Lower leg skin (tissue), 4 donors: ENCODE data around the gene ANXA10. TPM values are rescaled to one million over a fixed set of nuclear protein-coding genes. Genes with fewer than 3 reads are reported as not detected.

Source experiments
- DNase-seq, 2 donors: peaks; one replicate each; pipeline ENCODE4 v3.0.0-alpha.2; 2019; ENCODE audit warnings: low spot score in 2 of 2
- H3K4me3 ChIP-seq: fragments of 200-600 bp; sonication (generic); 2 replicates; pipeline ENCODE4 v1.5.1; 2017; ENCODE audit warnings: mild to moderate bottlenecking, low read depth; ENCODE audit not compliant: poor library complexity, severe bottlenecking
- CTCF ChIP-seq, 3 donors: fragments of 450-650 bp; IDR thresholded peaks; one replicate each; pipeline ENCODE4 v1.5.1; 2016; ENCODE audit warnings: antibody characterized with exemption in 3 of 3, mild to moderate bottlenecking in 3 of 3, moderate library complexity in 2 of 3
- POLR2A ChIP-seq, 2 donors: fragments of 450-650 bp; IDR thresholded peaks; one replicate each; pipeline ENCODE4 v1.6.1; 2016 to 2017; ENCODE audit warnings: antibody characterized with exemption in 2 of 2, mild to moderate bottlenecking in 1 of 2, moderate library complexity in 1 of 2
- WGBS, 2 donors: methylation state at CpG; one replicate each; pipeline ENCODE4 v1.1.5; 2018; 5-methylcytosine and 5-hydroxymethylcytosine counted together
- intact Hi-C: fragments of 100-400 bp; cut with DNase I; formaldehyde crosslinking; loops from one replicate; pipeline ENCODE4 v1.15.0; 2023; ENCODE audit warnings: low total_unique reads
- total RNA-seq, 4 donors: library from RNA; depleted of rRNA; stranded (reverse); fragments of >200 nt; gene quantifications; one replicate each; pipeline ENCODE4 v1.1.0, GENCODE V29; 2016

Gene ANXA10
- total RNA-seq, 4 donors from 2014 or later = not detected

DNA sequence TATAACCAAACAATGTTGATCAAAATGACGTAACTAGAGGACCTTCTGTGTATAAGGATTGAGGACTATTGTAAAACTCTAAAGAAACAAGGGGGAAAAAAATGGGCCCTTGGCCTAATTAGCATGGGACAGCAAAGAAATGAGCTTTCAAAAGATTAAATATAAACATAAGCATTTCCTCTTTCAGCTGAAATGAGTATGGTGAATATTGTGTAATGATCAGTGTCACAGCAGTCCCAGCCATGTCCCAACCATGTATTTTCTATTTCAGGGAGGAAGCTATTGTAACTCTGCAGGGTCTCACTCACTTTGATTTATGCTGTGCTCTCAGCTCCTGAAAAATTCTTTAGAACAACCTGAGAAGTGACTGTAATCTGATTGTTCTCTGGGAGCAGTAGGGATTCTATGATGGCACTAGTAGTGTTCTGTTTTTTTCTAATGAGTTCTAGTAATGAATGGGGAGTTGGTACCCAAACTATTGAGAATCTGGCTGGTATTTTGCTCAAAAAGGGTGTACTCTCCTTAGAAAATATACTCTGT is 25.8 kb downstream of the ANXA10 start:
- no peak overlapping the region for H3K4me3 ChIP-seq
- no peak for DNase-seq
- intact Hi-C loops = no loop called here
- TF ChIP-seq CTCF (IDR thresholded peaks at IDR 0.05) = no peak
- no peak for TF ChIP-seq POLR2A (IDR thresholded peaks at IDR 0.05)
- WGBS, 2 donors = 91 to 95% methylated on average over 1 of the region's 1 CpG

- DNase-seq = no peak
- no peak overlapping the region for H3K4me3 ChIP-seq
- no peak for TF ChIP-seq CTCF (IDR thresholded peaks at IDR 0.05)
- no peak for TF ChIP-seq POLR2A (IDR thresholded peaks at IDR 0.05)
- intact Hi-C loops = no loop called here
- 36 to 39% methylated on average over 1 of the region's 1 CpG for WGBS, 2 donors
Measured at GRCh38 chr4:168119100-168119499, 26.8 kb downstream of the ANXA10 start.

- intact Hi-C loops = no loop called here
- no peak overlapping the region for H3K4me3 ChIP-seq
- DNase-seq = no peak
- TF ChIP-seq POLR2A (IDR thresholded peaks at IDR 0.05) = no peak
- TF ChIP-seq CTCF (IDR thresholded peaks at IDR 0.05) = no peak
- WGBS, 2 donors = 47 to 51% methylated on average over 3 of the region's 3 CpGs
Measured at GRCh38 chr4:168119890-168120289, 27.6 kb downstream of the ANXA10 start.

DNA sequence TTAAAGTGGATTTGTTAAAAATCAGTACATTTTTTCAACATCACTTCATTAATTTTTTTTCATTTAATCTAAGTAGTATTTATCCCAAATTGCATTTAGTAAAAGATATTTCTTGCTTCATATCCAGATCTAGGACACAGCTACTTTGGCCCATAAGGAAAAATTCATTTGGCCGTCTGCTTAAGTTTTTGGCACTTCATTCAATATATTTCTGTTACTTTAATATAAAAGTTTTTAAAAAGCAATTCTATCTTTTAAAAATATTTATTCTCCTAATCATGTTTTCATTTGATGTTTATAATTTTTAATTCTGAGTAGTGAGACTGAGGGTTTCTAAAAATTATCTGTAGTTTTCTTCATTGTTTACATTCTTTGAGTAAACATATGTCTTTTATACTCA is 28.5 kb downstream of the ANXA10 start:
- intact Hi-C loops = no loop called here
- WGBS, 2 donors = 51 to 65% methylated on average over 1 of the region's 1 CpG
- TF ChIP-seq CTCF (IDR thresholded peaks at IDR 0.05) (no peak), POLR2A (IDR thresholded peaks at IDR 0.05) (no peak)
- DNase-seq = no peak
- H3K4me3 ChIP-seq = no peak overlapping the region

DNA sequence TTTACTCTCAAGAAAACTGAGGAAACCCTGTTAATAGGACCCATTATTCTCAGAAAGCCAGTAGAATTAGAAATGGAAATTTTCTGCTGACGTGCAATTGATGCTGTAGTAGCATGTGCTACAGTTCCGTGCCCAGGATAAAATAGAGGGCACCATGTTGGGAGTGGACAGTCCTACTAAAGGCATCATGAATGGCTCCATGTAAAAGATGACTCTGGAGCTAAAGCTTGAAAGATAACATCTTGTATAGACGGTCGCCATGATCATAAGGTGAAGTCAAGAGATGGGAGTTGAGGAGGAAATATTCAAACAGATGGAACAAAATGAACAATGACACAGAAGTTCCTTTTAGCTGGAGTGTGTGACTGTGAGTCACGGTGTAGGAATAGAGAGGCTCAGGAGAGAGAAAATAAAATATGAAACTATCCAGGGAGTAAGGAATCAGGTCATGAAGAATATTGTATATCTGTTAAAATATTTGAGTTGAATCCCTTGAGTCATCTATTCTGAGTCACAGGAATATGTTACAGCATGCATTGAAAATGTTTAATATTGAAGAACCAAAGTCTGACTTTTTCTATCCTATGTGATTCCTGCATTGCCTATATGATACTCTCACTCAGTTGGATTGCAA is 31.8 kb downstream of the ANXA10 start:
- DNase-seq = no peak
- intact Hi-C loops = no loop called here
- H3K4me3 ChIP-seq = no peak overlapping the region
- 75 to 82% methylated on average over 5 of the region's 5 CpGs for WGBS, 2 donors
- no peak for TF ChIP-seq CTCF (IDR thresholded peaks at IDR 0.05)
- TF ChIP-seq POLR2A (IDR thresholded peaks at IDR 0.05) = no peak

- no peak overlapping the region for H3K4me3 ChIP-seq
- intact Hi-C loops = no loop called here
- 64 to 73% methylated on average over 2 of the region's 2 CpGs for WGBS, 2 donors
- DNase-seq = no peak
- no peak for TF ChIP-seq POLR2A (IDR thresholded peaks at IDR 0.05)
Measured at GRCh38 chr4:168126952-168127351, 34.6 kb downstream of the ANXA10 start.
